Measurements from ENCODE around the gene LPP.
"Not testable (repeated sequence)": the region's sequence is repeated elsewhere in the genome, so short reads cannot be mapped to it uniquely, and the experiment has no call there.

Gene LPP

GRCh38 chr3:188627652-188628051 is 473.7 kb downstream of the LPP start:
- TF ChIP-seq CTCF (IDR thresholded peaks at IDR 0.05; ENCODE audit: low read depth, low read length, missing control alignments) = no peak
- peak; percentile 78 for DNase-seq (ENCODE audit: low read depth)
- in situ Hi-C loops (cut with HindIII; ENCODE audit: low sequenced_read_pairs) = loop anchor here (25.0 kb wide), 1 partner anchor 890 kb away; the partner anchor contains the start of gene BCL6
- no peak overlapping the region for H3K4me3 ChIP-seq (ENCODE audit: low read depth, low read length)

DNA sequence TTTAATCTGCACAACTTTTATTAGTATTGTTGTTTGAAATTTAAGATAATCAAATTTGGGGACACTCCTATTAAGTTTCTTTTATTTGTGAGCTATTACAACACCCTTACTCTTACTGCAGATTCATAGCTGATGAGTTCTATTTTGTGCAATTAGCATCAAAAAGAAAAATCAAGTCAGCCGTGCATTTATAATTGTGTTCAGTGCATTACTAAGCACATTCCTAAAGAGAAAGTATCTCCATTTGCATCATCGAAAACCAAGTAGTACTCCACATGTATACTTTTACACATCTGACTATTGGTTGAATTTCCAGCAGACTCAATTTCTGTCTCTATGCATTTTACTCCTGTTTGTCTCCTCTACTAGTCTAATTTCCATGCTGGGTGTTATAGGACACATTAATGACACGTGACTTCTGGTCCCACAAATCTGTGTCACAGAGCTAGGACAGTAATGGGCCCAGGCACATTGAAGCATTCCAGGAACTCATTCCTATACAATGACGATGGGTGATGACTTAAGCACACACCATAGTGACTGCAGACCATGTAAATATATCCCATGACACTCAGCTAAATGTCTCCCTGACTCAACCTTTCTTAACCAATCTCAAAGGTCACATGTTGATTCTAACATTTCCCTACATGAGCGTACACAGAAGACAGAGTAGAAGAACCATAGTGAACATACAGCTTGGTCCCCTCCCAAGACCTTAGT is 477.5 kb downstream of the LPP start:
- DNase-seq (ENCODE audit: low read depth) = peak; percentile 41
- no peak for TF ChIP-seq CTCF (IDR thresholded peaks at IDR 0.05; ENCODE audit: low read depth, low read length, missing control alignments)
- H3K4me3 ChIP-seq (ENCODE audit: low read depth, low read length) = no peak overlapping the region
- in situ Hi-C loops (cut with HindIII; ENCODE audit: low sequenced_read_pairs) = loop anchor here (25.0 kb wide), 1 partner anchor 894 kb away; the partner anchor contains the start of gene BCL6

DNA sequence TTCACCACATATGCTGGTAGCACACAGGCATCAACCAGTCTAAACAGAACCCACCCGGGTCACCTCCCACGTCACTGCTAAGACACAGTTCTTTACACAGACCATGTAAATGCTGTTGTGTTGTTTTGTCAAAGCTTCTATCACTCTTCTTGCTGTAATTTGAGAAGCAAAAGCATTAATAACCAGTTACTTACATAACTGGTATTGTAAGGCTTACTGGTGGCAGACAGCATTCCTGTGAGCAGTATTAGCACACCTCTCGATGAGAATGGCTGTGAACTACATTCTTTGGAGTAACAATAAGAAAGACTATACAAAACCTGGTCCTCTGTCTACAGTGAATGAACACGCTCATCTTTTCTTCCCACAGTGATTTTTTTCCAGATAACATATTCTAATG is 479.2 kb downstream of the LPP start:
- no peak for DNase-seq (ENCODE audit: low read depth)
- TF ChIP-seq CTCF (IDR thresholded peaks at IDR 0.05; ENCODE audit: low read depth, low read length, missing control alignments) = no peak
- H3K4me3 ChIP-seq (ENCODE audit: low read depth, low read length) = no peak overlapping the region
- in situ Hi-C loops (cut with HindIII; ENCODE audit: low sequenced_read_pairs) = loop anchor here (25.0 kb wide), 1 partner anchor 896 kb away; the partner anchor contains the start of gene BCL6

GRCh38 chr3:188634285-188634684 is 480.3 kb downstream of the LPP start:
- no peak overlapping the region for H3K4me3 ChIP-seq (ENCODE audit: low read depth, low read length)
- in situ Hi-C loops (cut with HindIII; ENCODE audit: low sequenced_read_pairs) = loop anchor here (25.0 kb wide), 1 partner anchor 897 kb away; the partner anchor contains the start of gene BCL6
- no peak for TF ChIP-seq CTCF (IDR thresholded peaks at IDR 0.05; ENCODE audit: low read depth, low read length, missing control alignments)
- DNase-seq (ENCODE audit: low read depth) = no peak

GRCh38 chr3:188635258-188636042 is 481.5 kb downstream of the LPP start:
- TF ChIP-seq CTCF (IDR thresholded peaks at IDR 0.05; ENCODE audit: low read depth, low read length, missing control alignments) = no peak
- H3K4me3 ChIP-seq (ENCODE audit: low read depth, low read length) = no peak overlapping the region
- in situ Hi-C loops (cut with HindIII; ENCODE audit: low sequenced_read_pairs) = loop anchor here (25.0 kb wide), 1 partner anchor 898 kb away; the partner anchor contains the start of gene BCL6
- DNase-seq (ENCODE audit: low read depth) = peak; percentile 50

DNA sequence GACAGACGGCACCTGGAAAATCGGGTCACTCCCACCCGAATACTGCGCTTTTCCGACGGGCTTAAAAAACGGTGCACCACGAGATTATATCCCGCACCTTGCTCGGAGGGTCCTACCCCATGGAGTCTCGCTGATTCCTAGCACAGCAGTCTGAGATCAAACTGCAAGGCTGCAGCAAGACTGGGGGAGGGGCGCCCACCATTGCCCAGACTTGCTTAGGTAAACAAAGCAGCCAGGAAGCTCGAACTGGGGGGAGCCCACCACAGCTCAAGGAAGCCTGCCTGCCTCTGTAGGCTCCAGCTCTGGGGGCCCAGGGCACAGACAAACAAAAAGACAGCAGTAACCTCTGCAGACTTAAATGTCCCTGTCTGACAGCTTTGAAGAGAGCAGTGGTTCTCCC is 482.3 kb downstream of the LPP start:
- H3K4me3 ChIP-seq (ENCODE audit: low read depth, low read length); DNase-seq (ENCODE audit: low read depth): not testable (repeated sequence)
- in situ Hi-C loops (cut with HindIII; ENCODE audit: low sequenced_read_pairs) = loop anchor here (25.0 kb wide), 1 partner anchor 899 kb away; the partner anchor contains the start of gene BCL6
